ENCODE data around the gene ARHGAP42. TPM values are rescaled to one million over a fixed set of nuclear protein-coding genes. Genes with fewer than 3 reads are reported as not detected.

The ARHGAP42 gene
- total and polyA plus RNA-seq, 10 of the 15 experiments (the other 5 are each of a cell fraction or from before 2014, with no cell fraction given): 1.8 to 6.3 (median 3.2) TPM

GRCh38 chr11:100851147-100851546 is 164.1 kb downstream of the ARHGAP42 start (continued):
- TF ChIP-seq ATF2 (IDR thresholded peaks at IDR 0.05; ENCODE audit: low read length) (no peak), EZH2 (IDR thresholded peaks at IDR 0.05; ENCODE audit: borderline replicate concordance, control insufficient read depth, low read depth, low read length) (no peak)

- Histone ChIP-seq H3K4me3 (no peak overlapping the region), H3K79me2 (ENCODE audit: control insufficient read depth, insufficient read depth, low read length) (no peaks in the 10 kb centered on the region), H3K27me3 (replicated peaks in 1 of 2; ENCODE audit: control insufficient read depth in 2 of 2, insufficient read depth in 2 of 2, low read length in 1 of 2) (no peaks in the 10 kb centered on the region), H3K4me1 (ENCODE audit: control insufficient read depth, insufficient read depth, low read length) (no peaks in the 10 kb centered on the region), H2AFZ (ENCODE audit: control insufficient read depth, low read depth, low read length) (no peak overlapping the region), H3K4me2 (ENCODE audit: control insufficient read depth, insufficient read depth) (no peak overlapping the region), H3K9ac (ENCODE audit: control insufficient read depth, insufficient read depth, low read length) (no peak overlapping the region), H3K9me3 (replicated peaks; ENCODE audit: control insufficient read depth, insufficient read depth, low read length) (no peaks in the 10 kb centered on the region), H3K36me3 (ENCODE audit: control insufficient read depth in 2 of 2, insufficient read depth in 2 of 2, low read length in 1 of 2) (no peaks in the 10 kb centered on the region), H4K20me1 (ENCODE audit: control insufficient read depth, insufficient read depth) (no peaks in the 10 kb centered on the region), H3K27ac (ENCODE audit: control insufficient read depth, insufficient read depth) (no peak overlapping the region)
- ChIA-PET CTCF (interaction anchor here (5.4 kb wide), 1 partner anchor 273 kb away, joined by 61 read pairs; no protein-coding TSS in a partner anchor), SMC1A (ENCODE audit: uncharacterized antibody, unreplicated experiment) (interaction anchor here (1.1 to 2.1 kb wide), 2 partner anchors 168 to 275 kb away, joined by 5 read pairs; no protein-coding TSS in a partner anchor), RAD21 (ENCODE audit: unreplicated experiment) (no interaction called here), POLR2A (no interaction called here)
- DNase-seq (ENCODE audit: low read depth, low spot score): no peak
- intact Hi-C loops (cut with micrococcal nuclease; ENCODE audit: unreplicated experiment): no loop called here
- 94% methylated on average over 5 of the region's 5 CpGs for WGBS (ENCODE audit: insufficient coverage, insufficient replicate concordance, low lambda C conversion rate, missing lambda C conversion rate)
- no peak for FAIRE-seq
- no peak for ATAC-seq
- no TSS peak for BruUV-seq (replicated peaks)
- in situ Hi-C loops (cut with MboI): loop anchor here (5.0 to 10.0 kb wide), 3 partner anchors 81 to 274 kb away; partner anchors contain the start of gene ARHGAP42
- TF ChIP-seq, protein P1, sequence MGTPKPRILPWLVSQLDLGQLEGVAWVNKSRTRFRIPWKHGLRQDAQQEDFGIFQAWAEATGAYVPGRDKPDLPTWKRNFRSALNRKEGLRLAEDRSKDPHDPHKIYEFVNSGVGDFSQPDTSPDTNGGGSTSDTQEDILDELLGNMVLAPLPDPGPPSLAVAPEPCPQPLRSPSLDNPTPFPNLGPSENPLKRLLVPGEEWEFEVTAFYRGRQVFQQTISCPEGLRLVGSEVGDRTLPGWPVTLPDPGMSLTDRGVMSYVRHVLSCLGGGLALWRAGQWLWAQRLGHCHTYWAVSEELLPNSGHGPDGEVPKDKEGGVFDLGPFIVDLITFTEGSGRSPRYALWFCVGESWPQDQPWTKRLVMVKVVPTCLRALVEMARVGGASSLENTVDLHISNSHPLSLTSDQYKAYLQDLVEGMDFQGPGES (IDR thresholded peaks at IDR 0.05): no peak
- TF ChIP-seq, protein P2, sequence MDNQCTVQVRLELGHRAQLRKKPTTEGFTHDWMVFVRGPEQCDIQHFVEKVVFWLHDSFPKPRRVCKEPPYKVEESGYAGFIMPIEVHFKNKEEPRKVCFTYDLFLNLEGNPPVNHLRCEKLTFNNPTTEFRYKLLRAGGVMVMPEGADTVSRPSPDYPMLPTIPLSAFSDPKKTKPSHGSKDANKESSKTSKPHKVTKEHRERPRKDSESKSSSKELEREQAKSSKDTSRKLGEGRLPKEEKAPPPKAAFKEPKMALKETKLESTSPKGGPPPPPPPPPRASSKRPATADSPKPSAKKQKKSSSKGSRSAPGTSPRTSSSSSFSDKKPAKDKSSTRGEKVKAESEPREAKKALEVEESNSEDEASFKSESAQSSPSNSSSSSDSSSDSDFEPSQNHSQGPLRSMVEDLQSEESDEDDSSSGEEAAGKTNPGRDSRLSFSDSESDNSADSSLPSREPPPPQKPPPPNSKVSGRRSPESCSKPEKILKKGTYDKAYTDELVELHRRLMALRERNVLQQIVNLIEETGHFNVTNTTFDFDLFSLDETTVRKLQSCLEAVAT (IDR thresholded peaks at IDR 0.05): no peak
- TF ChIP-seq, protein P3, sequence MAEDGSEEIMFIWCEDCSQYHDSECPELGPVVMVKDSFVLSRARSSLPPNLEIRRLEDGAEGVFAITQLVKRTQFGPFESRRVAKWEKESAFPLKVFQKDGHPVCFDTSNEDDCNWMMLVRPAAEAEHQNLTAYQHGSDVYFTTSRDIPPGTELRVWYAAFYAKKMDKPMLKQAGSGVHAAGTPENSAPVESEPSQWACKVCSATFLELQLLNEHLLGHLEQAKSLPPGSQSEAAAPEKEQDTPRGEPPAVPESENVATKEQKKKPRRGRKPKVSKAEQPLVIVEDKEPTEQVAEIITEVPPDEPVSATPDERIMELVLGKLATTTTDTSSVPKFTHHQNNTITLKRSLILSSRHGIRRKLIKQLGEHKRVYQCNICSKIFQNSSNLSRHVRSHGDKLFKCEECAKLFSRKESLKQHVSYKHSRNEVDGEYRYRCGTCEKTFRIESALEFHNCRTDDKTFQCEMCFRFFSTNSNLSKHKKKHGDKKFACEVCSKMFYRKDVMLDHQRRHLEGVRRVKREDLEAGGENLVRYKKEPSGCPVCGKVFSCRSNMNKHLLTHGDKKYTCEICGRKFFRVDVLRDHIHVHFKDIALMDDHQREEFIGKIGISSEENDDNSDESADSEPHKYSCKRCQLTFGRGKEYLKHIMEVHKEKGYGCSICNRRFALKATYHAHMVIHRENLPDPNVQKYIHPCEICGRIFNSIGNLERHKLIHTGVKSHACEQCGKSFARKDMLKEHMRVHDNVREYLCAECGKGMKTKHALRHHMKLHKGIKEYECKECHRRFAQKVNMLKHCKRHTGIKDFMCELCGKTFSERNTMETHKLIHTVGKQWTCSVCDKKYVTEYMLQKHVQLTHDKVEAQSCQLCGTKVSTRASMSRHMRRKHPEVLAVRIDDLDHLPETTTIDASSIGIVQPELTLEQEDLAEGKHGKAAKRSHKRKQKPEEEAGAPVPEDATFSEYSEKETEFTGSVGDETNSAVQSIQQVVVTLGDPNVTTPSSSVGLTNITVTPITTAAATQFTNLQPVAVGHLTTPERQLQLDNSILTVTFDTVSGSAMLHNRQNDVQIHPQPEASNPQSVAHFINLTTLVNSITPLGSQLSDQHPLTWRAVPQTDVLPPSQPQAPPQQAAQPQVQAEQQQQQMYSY (CRISPR knock-in tag; IDR thresholded peaks at IDR 0.05): no peak
- TF ChIP-seq PAX8 (IDR thresholded peaks at IDR 0.05): no peak
- TF ChIP-seq, protein P4, sequence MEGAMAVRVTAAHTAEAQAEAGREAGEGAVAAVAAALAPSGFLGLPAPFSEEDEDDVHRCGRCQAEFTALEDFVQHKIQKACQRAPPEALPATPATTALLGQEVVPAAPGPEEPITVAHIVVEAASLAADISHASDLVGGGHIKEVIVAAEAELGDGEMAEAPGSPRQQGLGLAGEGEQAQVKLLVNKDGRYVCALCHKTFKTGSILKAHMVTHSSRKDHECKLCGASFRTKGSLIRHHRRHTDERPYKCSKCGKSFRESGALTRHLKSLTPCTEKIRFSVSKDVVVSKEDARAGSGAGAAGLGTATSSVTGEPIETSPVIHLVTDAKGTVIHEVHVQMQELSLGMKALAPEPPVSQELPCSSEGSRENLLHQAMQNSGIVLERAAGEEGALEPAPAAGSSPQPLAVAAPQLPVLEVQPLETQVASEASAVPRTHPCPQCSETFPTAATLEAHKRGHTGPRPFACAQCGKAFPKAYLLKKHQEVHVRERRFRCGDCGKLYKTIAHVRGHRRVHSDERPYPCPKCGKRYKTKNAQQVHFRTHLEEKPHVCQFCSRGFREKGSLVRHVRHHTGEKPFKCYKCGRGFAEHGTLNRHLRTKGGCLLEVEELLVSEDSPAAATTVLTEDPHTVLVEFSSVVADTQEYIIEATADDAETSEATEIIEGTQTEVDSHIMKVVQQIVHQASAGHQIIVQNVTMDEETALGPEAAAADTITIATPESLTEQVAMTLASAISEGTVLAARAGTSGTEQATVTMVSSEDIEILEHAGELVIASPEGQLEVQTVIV (IDR thresholded peaks at IDR 0.05; ENCODE audit: borderline replicate concordance, partially characterized antibody): no peak
- TF ChIP-seq TARDBP (IDR thresholded peaks at IDR 0.05; ENCODE audit: borderline replicate concordance): no peak
- TF ChIP-seq, protein P5, sequence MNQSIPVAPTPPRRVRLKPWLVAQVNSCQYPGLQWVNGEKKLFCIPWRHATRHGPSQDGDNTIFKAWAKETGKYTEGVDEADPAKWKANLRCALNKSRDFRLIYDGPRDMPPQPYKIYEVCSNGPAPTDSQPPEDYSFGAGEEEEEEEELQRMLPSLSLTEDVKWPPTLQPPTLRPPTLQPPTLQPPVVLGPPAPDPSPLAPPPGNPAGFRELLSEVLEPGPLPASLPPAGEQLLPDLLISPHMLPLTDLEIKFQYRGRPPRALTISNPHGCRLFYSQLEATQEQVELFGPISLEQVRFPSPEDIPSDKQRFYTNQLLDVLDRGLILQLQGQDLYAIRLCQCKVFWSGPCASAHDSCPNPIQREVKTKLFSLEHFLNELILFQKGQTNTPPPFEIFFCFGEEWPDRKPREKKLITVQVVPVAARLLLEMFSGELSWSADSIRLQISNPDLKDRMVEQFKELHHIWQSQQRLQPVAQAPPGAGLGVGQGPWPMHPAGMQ (IDR thresholded peaks at IDR 0.05; ENCODE audit: borderline replicate concordance): no peak
These were observed 164.6 kb downstream of the ARHGAP42 start for GRCh38 chr11:100851584-100852152.

Measured in GM12878 (cell line).